GM12878 (cell line): ENCODE data around the gene ZNF484. TPM values are rescaled to one million over a fixed set of nuclear protein-coding genes. Genes with fewer than 3 reads are reported as not detected.
"Not testable (repeated sequence)": the region's sequence is repeated elsewhere in the genome, so short reads cannot be mapped to it uniquely, and the experiment has no call there.

Source experiments
- ATAC-seq: fragments of 200-7000 bp; cut with Tn5 transposase; 3 replicates; pipeline ENCODE4 v1.9.1; 2020; ENCODE audit warnings: mild to moderate bottlenecking, moderate library complexity
- BruUV-seq: library from RNA; stranded (reverse); fragments of 400-500 nt; replicated peaks from 2 replicates; lab custom pipeline; 2021; lab: Mats Ljungman, UMichigan
- CTCF ChIA-PET: fragments of 300-600 bp; sonication (Branson Sonifier 250); formaldehyde crosslinking; extraction: SDS; loops from one replicate; lab custom pipeline; 2021; ENCODE audit warnings: inconsistent platforms; lab: Yijun Ruan, JAX
- POLR2A ChIA-PET: fragments of 350-600 bp; formaldehyde crosslinking; extraction: SDS; loops from one replicate; lab custom pipeline; 2021; ENCODE audit warnings: inconsistent platforms; lab: Charles Lee
- RAD21 ChIA-PET: fragments of 300-600 bp; sonication (Branson Sonifier 250); formaldehyde crosslinking; loops from one replicate; lab custom pipeline; 2023; ENCODE audit warnings: antibody characterized with exemption; ENCODE audit not compliant: unreplicated experiment; lab: Charles Lee
- SMC1A ChIA-PET: fragments of 300-600 bp; sonication (Branson Sonifier 250); formaldehyde crosslinking; loops from one replicate; lab custom pipeline; 2023; ENCODE audit not compliant: unreplicated experiment, uncharacterized antibody; lab: Charles Lee
- DNase-seq: peaks from one replicate; pipeline ENCODE4 v3.0.0-alpha.2; 2011; ENCODE audit warnings: low read depth, low spot score
- FAIRE-seq: peaks from 3 replicates; lab custom pipeline; 2011; peaks lifted over from hg19 to GRCh38; lab: Jason Lieb, UNC
- H2AFZ ChIP-seq: 2 replicates; pipeline ENCODE4 v1.6.0; 2011; ENCODE audit warnings: low read depth, low read length, control low read depth; ENCODE audit not compliant: control insufficient read depth
- H3K27ac ChIP-seq: 2 replicates; pipeline ENCODE4 v1.5.1; 2011; ENCODE audit warnings: control low read depth; ENCODE audit not compliant: control insufficient read depth, insufficient read depth
- H3K27me3 ChIP-seq, 2 experiments: replicated peaks in 1 of 2; 2 replicates each; pipeline versions ENCODE4 v1.6.0 to v1.6.1; 2011; ENCODE audit warnings: low read length in 1 of 2; ENCODE audit not compliant: control insufficient read depth in 2 of 2, insufficient read depth in 2 of 2
- H3K36me3 ChIP-seq, 2 experiments: 2 replicates each; pipeline ENCODE4 v1.5.1; 2011; ENCODE audit warnings: low read length in 1 of 2; ENCODE audit not compliant: control insufficient read depth in 2 of 2, insufficient read depth in 2 of 2
- H3K4me1 ChIP-seq: 2 replicates; pipeline ENCODE4 v1.6.1; 2011; ENCODE audit warnings: mild to moderate bottlenecking, low read length, moderate library complexity, mixed read lengths; ENCODE audit not compliant: control insufficient read depth, insufficient read depth
- H3K4me2 ChIP-seq: 2 replicates; pipeline ENCODE4 v1.6.0; 2011; ENCODE audit warnings: control low read depth; ENCODE audit not compliant: control insufficient read depth, insufficient read depth
- H3K4me3 ChIP-seq: fragments of 200-600 bp; sonication (generic); 2 replicates; pipeline ENCODE4 v1.5.1; 2016
- H3K79me2 ChIP-seq: 2 replicates; pipeline ENCODE4 v1.6.0; 2011; ENCODE audit warnings: low read length; ENCODE audit not compliant: control insufficient read depth, insufficient read depth
- H3K9ac ChIP-seq: 2 replicates; pipeline ENCODE4 v1.8.0; 2011; ENCODE audit warnings: low read length, control low read depth, mixed read lengths; ENCODE audit not compliant: control insufficient read depth, insufficient read depth
- H3K9me3 ChIP-seq: replicated peaks from 3 replicates; pipeline ENCODE4 v1.5.1; 2011; ENCODE audit warnings: mild to moderate bottlenecking, low read length; ENCODE audit not compliant: control insufficient read depth, insufficient read depth
- H4K20me1 ChIP-seq: 2 replicates; pipeline ENCODE4 v1.6.0; 2011; ENCODE audit not compliant: control insufficient read depth, insufficient read depth
- CBX3 ChIP-seq: fragments of 200-600 bp; sonication (generic); IDR thresholded peaks from 2 replicates; pipeline ENCODE4 v1.6.1; 2016; ENCODE audit warnings: low read depth, borderline replicate concordance
- CBX5 ChIP-seq: sonication (generic); IDR thresholded peaks from 2 replicates; pipeline ENCODE4 v1.6.1; 2016; ENCODE audit warnings: low read depth, moderate library complexity, mild to moderate bottlenecking, inconsistent platforms
- KLF5 ChIP-seq: fragments of 450-650 bp; IDR thresholded peaks from 2 replicates; pipeline ENCODE4 v1.6.1; 2014; ENCODE audit warnings: mild to moderate bottlenecking; ENCODE audit not compliant: partially characterized antibody
- STAT3 ChIP-seq: IDR thresholded peaks from 2 replicates; pipeline ENCODE4 v1.6.1; 2011; ENCODE audit warnings: low read depth, low read length, improper control_type of control experiment
- ZNF274 ChIP-seq: IDR thresholded peaks from one replicate; pipeline ENCODE4 v1.8.0; 2011; ENCODE audit not compliant: insufficient read length, insufficient read depth
- ZNF622 ChIP-seq: fragments of 450-650 bp; IDR thresholded peaks from 2 replicates; pipeline ENCODE4 v1.6.1; 2017; ENCODE audit warnings: mild to moderate bottlenecking, inconsistent platforms
- WGBS: methylation state at CpG from one replicate; pipeline ENCODE4 v1.1.6; 2016; ENCODE audit warnings: low lambda C conversion rate; ENCODE audit not compliant: insufficient replicate concordance, insufficient coverage; ENCODE audit errors: missing lambda C conversion rate; 5-methylcytosine and 5-hydroxymethylcytosine counted together
- in situ Hi-C: fragments of 300-500 bp; cut with MboI; formaldehyde crosslinking; loops from 9 replicates; pipeline ENCODE4 v1.14.3; 2018; ENCODE audit warnings: mixed read lengths
- intact Hi-C: fragments of 100-400 bp; cut with micrococcal nuclease; formaldehyde crosslinking; loops from one replicate; pipeline ENCODE4 v1.14.2; 2022; ENCODE audit not compliant: unreplicated experiment
- polyA plus RNA-seq, 11 experiments: library from polyadenylated mRNA; depleted of rRNA in 4 of 11; unstranded in 6 of 11; stranded (reverse) in 5 of 11; fragments of >200 nt; fragmentation: Nextera tagmentation in 4 of 11; fragmentation: Illumina TruSeq in 1 of 11; extraction: Ambion mirVana in 4 of 11; extraction: Trizol in 1 of 11; gene quantifications; 1 replicate in 1 of 11; 2 replicates in 10 of 11; pipeline versions ENCODE4 v1.2.1 to v1.2.3, GENCODE V29; 2011 to 2016; ENCODE audit warnings: inconsistent platforms in 2 of 11, missing spikeins in 2 of 11, low read depth in 1 of 11
- total RNA-seq, 4 experiments: library from RNA; depleted of rRNA in 3 of 4; stranded (reverse); fragments of >200 nt in 3 of 4; fragmentation: Illumina TruSeq in 1 of 4; extraction: Trizol in 1 of 4; gene quantifications; 2 replicates each; pipeline versions ENCODE4 v1.2.1 to v1.2.3, GENCODE V29; 2013 to 2021

The ZNF484 gene
- total and polyA plus RNA-seq, 10 of the 15 experiments (the other 5 are each of a cell fraction or from before 2014, with no cell fraction given) = 0.95 to 7.8 (median 3.3) TPM

- ChIA-PET SMC1A (no interaction called here), RAD21 (no interaction called here), POLR2A (no interaction called here), CTCF (no interaction called here)
- no peak overlapping the region for H3K9ac ChIP-seq
- DNase-seq = no peak
- ATAC-seq = no peak
- intact Hi-C loops = no loop called here
- H3K79me2 ChIP-seq = no peaks in the 10 kb centered on the region
- H3K9me3 ChIP-seq = peaks cover 40% of the 10 kb centered on the region
- no peak overlapping the region for H2AFZ ChIP-seq
- no peaks in the 10 kb centered on the region for H3K27me3 ChIP-seq
- no TSS peak for BruUV-seq
- no peak overlapping the region for H3K4me3 ChIP-seq
- WGBS = 93% methylated on average over 1 of the region's 1 CpG
- TF ChIP-seq CBX5 (peak; percentile 93; the same call in 1 of the 2 replicates), ZNF622 (no peak), ZNF274 (peak; percentile 17), CBX3 (peak; percentile 70; the same call in 1 of the 2 replicates), STAT3 (no peak), KLF5 (peak; percentile 63)
- no peak overlapping the region for H3K4me2 ChIP-seq
- no peak overlapping the region for H3K27ac ChIP-seq
- no peaks in the 10 kb centered on the region for H4K20me1 ChIP-seq
- no peak for FAIRE-seq
- peaks cover 0 to 8% of the 10 kb centered on the region in 2 experiments; a peak in 2 of 4 replicates for H3K36me3 ChIP-seq
- in situ Hi-C loops = no loop called here
- H3K4me1 ChIP-seq = no peaks in the 10 kb centered on the region
Observed at GRCh38 chr9:92846662-92847145, 31.1 kb downstream of the ZNF484 start.

GRCh38 chr9:92838411-92838810 lies 39.4 kb downstream of the ZNF484 start:
- FAIRE-seq, H3K79me2 ChIP-seq, DNase-seq, H2AFZ ChIP-seq, intact Hi-C loops, SMC1A ChIA-PET, H3K4me1 ChIP-seq, H3K27me3 ChIP-seq, H3K9ac ChIP-seq, in situ Hi-C loops, CTCF ChIA-PET, H3K9me3 ChIP-seq, H3K4me2 ChIP-seq, H3K27ac ChIP-seq, H4K20me1 ChIP-seq, BruUV-seq, POLR2A ChIA-PET, H3K4me3 ChIP-seq, H3K36me3 ChIP-seq, ATAC-seq: not testable (repeated sequence)
- WGBS = 43% methylated on average over 1 of the region's 1 CpG
- RAD21 ChIA-PET = interaction anchor here (0.6 kb wide), 1 partner anchor 265 kb away, joined by 3 read pairs; no protein-coding TSS in a partner anchor
